ENCODE results near the gene SLC9A1. TPM values are rescaled to one million over a fixed set of nuclear protein-coding genes. Genes with fewer than 3 reads are reported as not detected.

The SLC9A1 gene
- polyA plus RNA-seq (7.6 to 22.6 TPM (median 12.4 TPM) in 3 replicates), polyA minus RNA-seq (16.1 to 161 TPM (median 35.4 TPM) in 3 replicates)
- polyA plus RNA-seq (2011; ENCODE audit: low read depth): 16.5 TPM
- polyA plus RNA-seq (2011; cell fraction: cytosol; rRNA removed): 19.8 and 20.1 TPM in 2 replicates
- 89.9 and 97.3 TPM in 2 replicates for polyA plus RNA-seq (2011; cell fraction: nucleus; rRNA removed)
- polyA plus RNA-seq (2012; ENCODE audit: low replicate concordance): 36.1 and 49.6 TPM in 2 replicates
- 21.7 TPM for polyA minus RNA-seq (2011; cell fraction: cytosol; rRNA and poly(A)+ RNA removed)
- 38.9 and 63.7 TPM in 2 replicates for polyA minus RNA-seq (2011; cell fraction: nucleus; rRNA and poly(A)+ RNA removed)

DNA sequence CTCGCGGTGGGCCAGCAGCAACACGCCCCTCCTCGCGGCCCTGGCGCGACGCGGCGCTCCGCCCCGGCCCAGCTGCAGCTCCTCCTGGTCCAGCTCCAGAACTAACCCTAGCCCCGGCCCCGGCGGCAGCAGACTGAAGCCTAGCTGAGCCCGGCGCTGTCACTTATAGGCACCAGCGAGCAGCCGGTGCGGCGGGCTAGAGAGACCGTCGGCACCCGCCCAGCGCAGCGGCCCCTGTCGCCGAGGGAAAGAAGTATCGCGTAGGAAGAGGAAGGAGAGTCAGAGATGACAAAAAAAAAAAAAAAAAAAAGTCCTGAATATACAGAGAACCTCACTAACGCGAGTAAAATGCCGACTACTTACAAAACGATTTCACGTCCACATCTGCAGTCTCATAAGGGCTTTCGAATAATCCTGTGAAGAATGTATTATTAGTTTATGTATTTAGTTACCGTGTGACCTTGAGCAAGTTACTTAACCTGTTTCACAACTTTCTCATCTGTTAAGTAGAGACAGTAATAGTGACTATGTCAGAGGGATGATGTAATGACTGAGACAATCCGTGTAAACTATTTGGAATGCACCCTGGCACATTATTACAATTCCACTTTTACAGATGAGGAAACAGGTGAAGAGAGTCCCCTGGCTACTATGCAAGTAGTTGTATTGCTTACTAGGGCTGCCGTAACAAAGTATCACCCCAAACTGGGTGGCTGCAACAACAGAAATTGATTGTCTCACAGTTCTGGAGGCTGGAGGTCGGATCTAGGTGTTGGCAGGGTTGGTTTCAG lies at the start of gene SLC9A1:
Gene SLC9A1 (minus strand): TSS at position 135 of the 791 bp plus-strand sequence. CDS start 791 bp downstream, outside the sequence.
- DNase-seq (ENCODE audit: low read depth, low spot score) (no peak), FAIRE-seq (peak; percentile 82)
- H3K79me2 ChIP-seq (ENCODE audit: control insufficient read depth, insufficient read depth, low read length): peaks cover 44% of the 10 kb centered on the region
- no peak for TF ChIP-seq EZH2 (IDR thresholded peaks at IDR 0.05; ENCODE audit: low read length)
- TF ChIP-seq, protein P1, sequence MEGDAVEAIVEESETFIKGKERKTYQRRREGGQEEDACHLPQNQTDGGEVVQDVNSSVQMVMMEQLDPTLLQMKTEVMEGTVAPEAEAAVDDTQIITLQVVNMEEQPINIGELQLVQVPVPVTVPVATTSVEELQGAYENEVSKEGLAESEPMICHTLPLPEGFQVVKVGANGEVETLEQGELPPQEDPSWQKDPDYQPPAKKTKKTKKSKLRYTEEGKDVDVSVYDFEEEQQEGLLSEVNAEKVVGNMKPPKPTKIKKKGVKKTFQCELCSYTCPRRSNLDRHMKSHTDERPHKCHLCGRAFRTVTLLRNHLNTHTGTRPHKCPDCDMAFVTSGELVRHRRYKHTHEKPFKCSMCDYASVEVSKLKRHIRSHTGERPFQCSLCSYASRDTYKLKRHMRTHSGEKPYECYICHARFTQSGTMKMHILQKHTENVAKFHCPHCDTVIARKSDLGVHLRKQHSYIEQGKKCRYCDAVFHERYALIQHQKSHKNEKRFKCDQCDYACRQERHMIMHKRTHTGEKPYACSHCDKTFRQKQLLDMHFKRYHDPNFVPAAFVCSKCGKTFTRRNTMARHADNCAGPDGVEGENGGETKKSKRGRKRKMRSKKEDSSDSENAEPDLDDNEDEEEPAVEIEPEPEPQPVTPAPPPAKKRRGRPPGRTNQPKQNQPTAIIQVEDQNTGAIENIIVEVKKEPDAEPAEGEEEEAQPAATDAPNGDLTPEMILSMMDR (optimal IDR thresholded peaks at IDR 0.05 in 1 of 3, IDR thresholded peaks at IDR 0.05 in 1 of 3, conservative IDR thresholded peaks at IDR 0.05 in 1 of 3; ENCODE audit: extremely low read depth in 1 of 3, insufficient read depth in 2 of 3, low read length in 3 of 3): peak; percentile 74 to 89 (median 87)
- peaks cover 8% of the 10 kb centered on the region for H3K9me1 ChIP-seq (ENCODE audit: control insufficient read depth, extremely low read depth, insufficient read depth, low read length)
- H2AFZ ChIP-seq (ENCODE audit: control insufficient read depth, low read length): peak within 1 kb of the TSS; percentile 78
- peaks cover 4% of the 10 kb centered on the region for H4K20me1 ChIP-seq (ENCODE audit: control insufficient read depth, extremely low read depth, insufficient read depth, low read length)
- peaks cover 1 to 8% of the 10 kb centered on the region in 2 experiments for H3K36me3 ChIP-seq (ENCODE audit: control insufficient read depth in 2 of 2, extremely low read depth in 1 of 2, insufficient read depth in 2 of 2, low read length in 2 of 2)
- H3K9me3 ChIP-seq (ENCODE audit: control insufficient read depth, low read depth, low read length): no peaks in the 10 kb centered on the region
- H3K4me3 ChIP-seq (ENCODE audit: control insufficient read depth in 2 of 3, extremely low read depth in 1 of 3, insufficient read depth in 2 of 3, low read depth in 1 of 3, low read length in 3 of 3): peak within 1 kb of the TSS; percentile 63 to 94 (median 65)
- peak within 1 kb of the TSS; percentile 91 for H3K9ac ChIP-seq (ENCODE audit: control insufficient read depth, extremely low read depth, insufficient read depth, low read length)
- H3K27me3 ChIP-seq (ENCODE audit: control insufficient read depth, extremely low read depth, insufficient read depth, low read length): no peaks in the 10 kb centered on the region
- peaks cover 30% of the 10 kb centered on the region for H3K4me1 ChIP-seq (ENCODE audit: control insufficient read depth, extremely low read depth, insufficient read depth, low read length)
- peak within 1 kb of the TSS; percentile 96 for H3K27ac ChIP-seq (ENCODE audit: control insufficient read depth, insufficient read depth, low read length)
- dilution Hi-C loops (cut with MboI; ENCODE audit: extremely low pct_ligation_motif_present, low sequenced_read_pairs): no loop called here
- peak within 1 kb of the TSS; percentile 99 for H3K4me2 ChIP-seq (ENCODE audit: control insufficient read depth, extremely low read depth, insufficient read depth, low read depth, low read length)

DNA sequence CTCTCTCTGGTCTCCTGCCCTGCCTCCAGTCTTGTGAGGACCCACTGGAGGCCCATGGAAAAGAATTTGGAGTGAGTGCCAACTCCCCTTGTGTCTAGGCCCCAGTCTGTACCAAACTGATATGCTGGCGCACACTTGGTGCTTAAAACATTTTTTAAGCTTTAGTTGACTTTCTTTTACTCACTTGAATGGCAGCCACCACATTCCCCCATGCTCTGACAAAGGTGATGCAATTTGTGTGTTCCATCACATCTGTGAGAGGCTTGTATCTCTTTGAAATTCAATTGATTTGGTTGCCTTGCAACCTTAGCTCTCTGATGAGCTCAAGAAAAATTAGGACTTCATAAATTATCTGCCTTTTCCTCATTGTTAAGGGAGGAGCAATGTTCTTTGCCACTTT lies 49.0 kb upstream of the SLC9A1 start:
- Histone ChIP-seq H3K9me3 (ENCODE audit: control insufficient read depth, low read depth, low read length) (no peaks in the 10 kb centered on the region), H3K79me2 (ENCODE audit: control insufficient read depth, insufficient read depth, low read length) (no peaks in the 10 kb centered on the region), H3K27ac (ENCODE audit: control insufficient read depth, insufficient read depth, low read length) (no peak overlapping the region), H4K20me1 (ENCODE audit: control insufficient read depth, extremely low read depth, insufficient read depth, low read length) (no peaks in the 10 kb centered on the region), H3K4me3 (ENCODE audit: control insufficient read depth in 2 of 3, extremely low read depth in 1 of 3, insufficient read depth in 2 of 3, low read depth in 1 of 3, low read length in 3 of 3) (no peak overlapping the region), H3K27me3 (ENCODE audit: control insufficient read depth, extremely low read depth, insufficient read depth, low read length) (no peaks in the 10 kb centered on the region), H3K9me1 (ENCODE audit: control insufficient read depth, extremely low read depth, insufficient read depth, low read length) (no peaks in the 10 kb centered on the region), H3K4me2 (ENCODE audit: control insufficient read depth, extremely low read depth, insufficient read depth, low read depth, low read length) (no peak overlapping the region), H3K36me3 (ENCODE audit: control insufficient read depth in 2 of 2, extremely low read depth in 1 of 2, insufficient read depth in 2 of 2, low read length in 2 of 2) (no peaks in the 10 kb centered on the region), H3K4me1 (ENCODE audit: control insufficient read depth, extremely low read depth, insufficient read depth, low read length) (no peaks in the 10 kb centered on the region), H2AFZ (ENCODE audit: control insufficient read depth, low read length) (no peak overlapping the region), H3K9ac (ENCODE audit: control insufficient read depth, extremely low read depth, insufficient read depth, low read length) (no peak overlapping the region)
- FAIRE-seq (no peak), DNase-seq (ENCODE audit: low read depth, low spot score) (no peak)
- TF ChIP-seq, protein P1 (optimal IDR thresholded peaks at IDR 0.05 in 1 of 3, IDR thresholded peaks at IDR 0.05 in 1 of 3, conservative IDR thresholded peaks at IDR 0.05 in 1 of 3; ENCODE audit: extremely low read depth in 1 of 3, insufficient read depth in 2 of 3, low read length in 3 of 3): no peak
- TF ChIP-seq EZH2 (IDR thresholded peaks at IDR 0.05; ENCODE audit: low read length): no peak
- dilution Hi-C loops (cut with MboI; ENCODE audit: extremely low pct_ligation_motif_present, low sequenced_read_pairs): no loop called here

All from keratinocyte (primary cell).